Ovary (tissue), 3 donors: ENCODE measurements around the gene WBP11.

Experiments
- EP300 ChIP-seq: sonication (generic); formaldehyde crosslinking; IDR thresholded peaks from one replicate; pipeline ENCODE4 v1.6.1; 2017; ENCODE audit warnings: antibody characterized with exemption
- POLR2A ChIP-seq: fragments of 450-650 bp; IDR thresholded peaks from one replicate; pipeline ENCODE4 v1.6.1; 2017; ENCODE audit warnings: antibody characterized with exemption, mild to moderate bottlenecking, moderate library complexity
- TF ChIP-seq, protein P1 (sequence below), 3 donors: fragments of 450-650 bp in 2 of 3; fragments of 200-600 bp in 1 of 3; IDR thresholded peaks; one replicate each; pipeline versions ENCODE4 v1.5.1 to v1.8.0; 2016 to 2022; ENCODE audit warnings: antibody characterized with exemption in 3 of 3, mild to moderate bottlenecking in 1 of 3
- donor health status: DM: no; HTN: no; CAD: no.

DNA sequence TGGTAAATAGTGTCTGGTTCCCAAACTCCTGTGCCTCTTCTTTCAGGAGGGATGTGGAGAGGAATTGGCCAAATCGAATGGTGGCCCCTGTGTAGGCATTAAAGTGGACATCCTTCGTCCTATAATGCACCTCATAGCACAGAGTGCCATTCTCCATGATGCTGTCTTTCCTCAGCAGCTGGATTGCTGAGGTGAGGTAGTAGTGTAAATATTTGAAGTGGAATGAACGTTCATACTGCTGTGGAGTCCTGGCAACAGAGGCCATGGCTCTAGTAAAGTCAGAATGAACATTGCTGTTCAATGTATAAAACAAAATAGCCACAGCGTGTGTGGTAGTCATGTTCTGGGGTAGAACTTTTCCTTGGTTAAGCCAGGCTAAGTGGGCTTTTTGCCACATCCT is 37.3 kb upstream of the WBP11 start:
- TF ChIP-seq, protein P1, sequence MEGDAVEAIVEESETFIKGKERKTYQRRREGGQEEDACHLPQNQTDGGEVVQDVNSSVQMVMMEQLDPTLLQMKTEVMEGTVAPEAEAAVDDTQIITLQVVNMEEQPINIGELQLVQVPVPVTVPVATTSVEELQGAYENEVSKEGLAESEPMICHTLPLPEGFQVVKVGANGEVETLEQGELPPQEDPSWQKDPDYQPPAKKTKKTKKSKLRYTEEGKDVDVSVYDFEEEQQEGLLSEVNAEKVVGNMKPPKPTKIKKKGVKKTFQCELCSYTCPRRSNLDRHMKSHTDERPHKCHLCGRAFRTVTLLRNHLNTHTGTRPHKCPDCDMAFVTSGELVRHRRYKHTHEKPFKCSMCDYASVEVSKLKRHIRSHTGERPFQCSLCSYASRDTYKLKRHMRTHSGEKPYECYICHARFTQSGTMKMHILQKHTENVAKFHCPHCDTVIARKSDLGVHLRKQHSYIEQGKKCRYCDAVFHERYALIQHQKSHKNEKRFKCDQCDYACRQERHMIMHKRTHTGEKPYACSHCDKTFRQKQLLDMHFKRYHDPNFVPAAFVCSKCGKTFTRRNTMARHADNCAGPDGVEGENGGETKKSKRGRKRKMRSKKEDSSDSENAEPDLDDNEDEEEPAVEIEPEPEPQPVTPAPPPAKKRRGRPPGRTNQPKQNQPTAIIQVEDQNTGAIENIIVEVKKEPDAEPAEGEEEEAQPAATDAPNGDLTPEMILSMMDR (IDR thresholded peaks at IDR 0.05) = no peak
- TF ChIP-seq POLR2A (no peak), EP300 (no peak)
